GM21526 (cell line): Measurements from ENCODE around the gene THSD4.

ENCODE experiments used
- ATAC-seq: cut with Tn5 transposase; IDR thresholded peaks from one replicate; pipeline ENCODE4 v1.9.1; 2021; ENCODE audit warnings: moderate library complexity; ENCODE audit not compliant: unreplicated experiment, low FRiP score

Gene THSD4

DNA sequence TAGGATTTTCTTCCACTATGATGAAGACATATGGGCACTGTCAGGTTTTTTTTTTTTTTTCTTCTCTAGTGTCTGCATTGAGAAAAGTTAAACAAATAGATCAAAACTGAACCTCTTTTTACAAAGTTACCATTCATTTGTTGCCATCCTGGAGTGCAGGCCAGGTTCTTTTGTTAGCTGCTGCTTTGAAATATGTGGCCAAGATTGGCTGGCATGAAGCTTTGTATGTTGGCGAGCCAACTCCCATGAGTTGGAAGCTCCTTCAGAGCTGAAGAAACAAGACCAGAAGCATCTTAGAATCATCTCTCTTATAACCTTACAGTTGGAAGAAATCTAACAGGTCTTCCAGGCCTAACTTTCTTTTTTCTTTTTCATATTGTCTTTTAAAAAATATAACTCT, 346.5 kb downstream of the THSD4 start:
- no peak for ATAC-seq

DNA sequence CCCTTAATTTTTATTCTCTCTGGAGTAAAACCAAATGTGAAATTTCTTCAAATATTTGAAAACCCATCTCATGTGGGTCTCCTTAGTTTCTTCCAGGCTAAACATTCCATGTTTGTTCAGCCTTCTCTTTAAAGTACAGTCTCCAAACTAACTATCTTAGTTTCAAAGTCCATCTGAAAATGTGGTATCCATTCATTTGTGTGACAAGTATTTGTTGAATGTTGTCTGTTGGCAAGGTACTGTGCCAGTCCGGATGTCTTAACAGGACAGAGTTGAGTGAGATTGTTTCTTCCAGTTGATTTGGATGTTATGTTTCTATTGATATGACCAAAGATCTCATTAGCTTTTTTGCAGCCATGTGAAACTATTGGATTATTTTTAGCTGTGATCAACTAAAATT, 347.4 kb downstream of the THSD4 start:
- ATAC-seq, result no peak

DNA sequence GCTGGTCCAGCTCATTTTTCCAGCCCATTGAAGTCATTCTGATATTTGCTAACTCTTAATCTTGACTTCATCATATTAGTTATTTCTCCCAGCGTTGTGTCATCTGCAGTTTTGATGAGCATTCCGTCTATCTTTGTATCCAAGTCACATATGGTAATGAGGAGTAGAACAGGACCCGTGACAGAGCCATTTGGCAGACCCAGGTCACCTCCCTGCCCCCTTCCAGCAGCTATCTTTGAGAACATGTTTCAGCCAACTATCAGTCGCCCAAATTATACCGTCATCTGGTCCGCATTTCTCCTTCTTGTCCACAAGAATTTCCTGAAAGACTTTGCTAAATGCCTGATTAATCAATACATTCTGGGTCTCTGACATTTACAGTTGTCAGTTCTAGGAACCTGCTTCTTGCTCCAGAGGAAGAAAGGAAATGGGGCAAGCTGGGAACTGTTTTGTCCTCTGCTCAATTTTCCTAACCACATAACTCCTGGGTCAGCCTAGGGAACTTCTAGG, 347.9 kb downstream of the THSD4 start:
- no peak for ATAC-seq

DNA sequence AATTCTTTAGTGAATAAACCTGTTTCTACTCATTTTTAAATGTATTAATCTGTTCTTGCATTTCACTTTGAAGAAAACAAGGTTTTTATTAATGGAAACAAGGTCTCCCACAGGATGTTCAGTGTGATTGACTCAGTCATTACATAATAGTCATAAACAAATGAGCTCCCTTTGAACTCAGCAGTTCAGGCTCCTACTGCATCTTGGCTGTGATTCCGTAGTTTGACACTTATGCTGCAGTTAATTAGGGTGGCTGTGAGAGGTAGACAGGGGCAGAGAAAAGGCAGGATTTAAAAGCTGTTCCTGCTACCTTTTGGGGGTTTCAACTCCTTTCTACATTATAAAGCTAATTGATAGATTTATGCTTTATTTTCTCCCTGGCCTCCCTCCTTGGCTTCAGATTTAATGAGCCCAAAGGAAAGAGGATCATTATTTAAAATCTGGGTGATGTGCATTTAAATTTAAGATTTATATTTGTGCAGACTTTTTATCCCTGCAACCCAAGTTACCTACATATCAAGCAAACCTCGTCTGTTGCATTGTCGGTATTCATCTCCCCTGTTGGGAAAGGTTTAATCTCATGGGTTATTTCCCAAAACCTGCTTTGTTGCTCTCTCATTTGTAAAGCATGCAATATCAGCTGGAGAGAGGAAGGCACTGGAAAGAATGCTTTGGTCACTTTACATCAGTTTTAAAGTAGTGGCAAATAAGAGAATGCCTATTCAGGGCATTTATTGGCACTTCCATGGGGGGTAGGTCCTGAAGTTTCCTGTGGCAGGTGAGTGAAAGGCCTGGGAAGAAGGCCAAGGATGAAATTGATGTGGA, 350.1 kb downstream of the THSD4 start:
- ATAC-seq, result no peak

DNA sequence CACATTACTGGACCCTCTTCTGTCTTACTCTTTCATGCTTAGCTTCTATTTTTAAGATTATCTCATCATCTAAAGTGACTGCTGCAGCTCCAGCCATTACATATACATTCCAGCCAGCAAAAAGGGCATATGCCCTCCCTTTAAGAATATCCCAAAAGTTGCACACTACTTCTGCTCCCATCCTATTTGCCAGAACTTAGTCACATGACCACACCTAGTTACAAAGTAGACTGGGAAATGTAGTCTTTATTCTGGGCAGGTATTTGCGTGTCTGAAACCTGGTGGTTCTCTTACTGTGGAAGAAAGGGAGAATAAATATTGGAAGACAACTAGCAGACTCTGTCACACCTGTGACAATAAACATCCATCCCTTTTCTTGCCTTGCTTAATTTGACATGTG, 353.4 kb downstream of the THSD4 start:
- no peak for ATAC-seq

DNA sequence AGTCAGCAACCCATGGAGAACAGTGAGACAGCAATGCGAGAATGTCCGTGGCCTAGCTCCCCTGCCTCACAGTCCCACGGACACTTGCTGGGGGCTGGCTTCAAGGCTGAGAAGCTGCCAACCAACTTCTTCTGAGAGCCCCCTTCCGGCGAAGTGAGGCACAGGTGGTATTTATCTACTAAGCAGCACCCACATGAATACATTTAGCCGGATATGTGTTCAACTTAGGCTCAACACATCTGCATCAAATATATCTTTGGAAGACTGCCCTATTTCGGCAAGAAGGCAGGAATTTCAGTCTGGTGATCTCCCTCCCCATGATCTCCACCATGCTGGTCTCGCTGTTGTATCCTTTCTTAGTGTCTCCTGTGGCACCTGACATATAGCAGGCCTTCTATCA, 354.1 kb downstream of the THSD4 start:
- ATAC-seq, result no peak

DNA sequence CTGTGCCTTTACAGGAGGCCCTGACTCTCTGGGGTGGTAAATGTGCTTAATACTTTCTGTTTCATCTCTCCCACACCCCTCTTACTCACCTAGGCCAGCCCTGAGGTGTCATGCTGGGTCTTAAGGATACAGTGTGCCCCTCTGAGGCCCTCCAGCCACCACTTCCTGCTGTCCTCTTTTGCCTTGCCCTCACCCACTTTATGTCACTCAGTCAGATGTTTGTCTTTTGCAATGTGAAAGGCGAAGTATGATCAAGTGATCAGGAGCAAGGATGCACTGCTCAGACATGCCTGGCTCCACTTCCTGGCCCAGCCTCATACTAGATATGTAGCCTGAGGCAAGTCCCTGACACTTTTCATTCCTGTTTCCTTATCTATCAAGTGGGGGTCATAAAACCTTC, 356.1 kb downstream of the THSD4 start:
- ATAC-seq, result no peak

DNA sequence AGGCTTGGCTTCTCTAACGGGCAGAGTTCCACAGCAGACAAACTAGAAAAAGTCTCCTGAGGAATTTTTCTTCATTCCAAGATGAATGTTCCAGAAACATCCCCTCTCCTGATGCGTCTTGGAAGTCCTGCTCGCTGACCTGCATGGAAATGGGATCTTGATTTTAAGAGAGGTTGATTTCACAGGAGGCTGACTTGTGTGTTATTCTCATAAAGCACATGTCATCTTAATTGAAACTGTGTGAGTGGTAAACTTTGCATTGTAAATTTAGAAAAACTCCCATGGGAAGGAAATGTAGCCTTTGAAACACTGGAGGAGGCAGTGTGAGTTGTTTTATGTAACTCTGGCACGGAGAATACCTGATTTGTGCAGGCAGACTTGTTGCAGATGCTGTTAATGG, 357.3 kb downstream of the THSD4 start:
- no peak for ATAC-seq

DNA sequence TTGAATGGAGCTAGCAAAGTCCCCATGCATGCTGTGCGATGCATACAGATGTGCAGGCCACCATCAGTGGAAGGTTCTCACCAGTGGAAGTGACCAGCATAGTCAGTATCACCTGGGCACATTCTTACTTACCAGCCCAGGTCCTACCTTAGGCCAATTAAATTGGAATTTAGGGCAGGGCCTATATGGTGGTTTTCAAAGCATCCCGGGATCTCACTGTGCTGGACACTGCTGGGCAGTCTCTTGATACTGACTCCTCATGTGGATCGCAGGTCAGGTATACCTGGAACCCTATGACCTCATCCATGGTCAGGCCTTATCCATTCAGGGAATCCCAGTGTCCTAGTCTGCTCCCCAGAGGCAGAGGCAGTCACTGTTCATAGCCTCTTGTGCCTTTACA, 358.5 kb downstream of the THSD4 start:
- no peak for ATAC-seq

DNA sequence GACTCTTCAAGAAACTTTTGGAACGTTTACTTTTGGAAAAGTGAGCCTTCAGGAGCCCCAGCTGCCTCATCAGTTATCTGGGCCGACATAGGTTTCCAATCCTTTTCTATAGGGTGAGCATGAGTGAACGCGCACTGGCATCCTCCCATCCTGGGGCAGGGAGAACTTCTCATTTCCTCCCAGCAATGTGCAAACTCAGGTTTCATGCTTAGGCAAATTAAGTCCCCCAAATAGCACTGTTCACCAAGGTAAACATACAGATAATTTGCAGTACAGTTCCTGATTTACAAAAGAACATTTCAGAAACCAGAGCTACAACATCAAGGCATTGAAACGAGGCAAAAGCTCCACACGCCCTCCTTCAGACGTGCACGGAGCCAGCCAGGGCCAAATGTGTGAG, 361.6 kb downstream of the THSD4 start:
- ATAC-seq, result no peak

DNA sequence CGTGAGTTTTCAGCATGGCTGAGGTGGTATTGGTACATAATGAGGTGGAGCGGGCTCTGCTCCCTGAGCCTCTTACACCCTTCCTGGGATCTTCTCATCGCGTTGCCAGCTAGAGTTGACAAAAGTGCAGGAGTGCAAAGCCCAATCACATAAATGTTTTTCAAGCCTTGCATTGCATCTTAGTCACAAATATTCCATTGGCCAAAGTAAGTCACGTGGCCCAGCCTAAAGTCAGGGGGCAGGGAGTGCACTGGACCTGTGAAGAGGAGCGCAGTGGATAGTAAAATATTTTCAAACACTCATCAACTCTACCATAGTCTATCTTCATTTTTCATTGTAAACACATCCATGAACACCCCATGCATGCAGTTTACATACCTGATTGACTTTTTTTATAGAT, 365.3 kb downstream of the THSD4 start:
- ATAC-seq, result no peak

DNA sequence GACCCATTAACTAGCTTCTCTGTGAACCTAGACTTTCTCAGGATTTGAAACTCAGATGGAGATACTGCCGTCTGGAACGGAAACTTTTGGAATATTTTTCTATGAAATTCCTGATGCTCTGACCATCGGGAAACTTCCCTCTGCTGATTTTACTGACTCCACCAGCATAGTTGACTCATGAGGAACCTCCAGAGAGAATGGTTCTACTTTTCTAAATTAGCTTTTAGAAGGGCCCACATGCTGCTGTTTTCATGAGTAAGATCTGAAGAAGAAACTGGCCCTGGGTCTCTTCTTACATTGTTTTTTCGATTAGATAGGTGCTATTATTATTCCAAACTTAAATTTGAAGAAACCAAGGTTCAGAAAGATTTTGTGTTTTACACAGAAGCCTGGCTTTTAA, 368.8 kb downstream of the THSD4 start:
- no peak for ATAC-seq

DNA sequence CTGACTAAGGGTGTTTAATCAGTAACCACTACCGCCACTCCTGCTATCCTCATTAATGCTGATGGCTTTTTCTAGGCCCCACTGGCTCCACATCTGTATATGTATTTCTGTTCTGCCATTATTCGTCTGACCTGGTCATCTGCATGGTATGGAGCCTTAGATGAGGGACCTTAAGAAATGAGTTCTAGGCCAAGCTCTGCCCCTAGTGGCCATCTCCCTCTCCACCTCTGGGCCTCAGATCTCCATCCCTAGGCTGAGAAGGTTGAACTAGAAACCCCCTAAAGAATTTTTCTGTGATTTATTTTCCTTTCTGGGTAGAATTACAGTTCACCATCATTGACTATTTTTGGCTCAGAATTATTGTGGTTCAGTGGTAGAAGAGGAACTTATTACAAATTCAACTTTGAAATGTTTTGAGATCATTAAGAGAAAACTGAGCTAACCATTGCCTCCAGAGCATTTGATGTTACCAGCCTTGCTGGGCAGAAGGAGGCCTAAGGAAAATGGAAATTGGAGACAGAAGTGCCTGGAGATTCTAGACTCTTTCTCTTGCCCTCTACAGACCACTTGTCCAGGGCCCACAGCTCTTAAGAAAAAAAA, 369.9 kb downstream of the THSD4 start:
- no peak for ATAC-seq

DNA sequence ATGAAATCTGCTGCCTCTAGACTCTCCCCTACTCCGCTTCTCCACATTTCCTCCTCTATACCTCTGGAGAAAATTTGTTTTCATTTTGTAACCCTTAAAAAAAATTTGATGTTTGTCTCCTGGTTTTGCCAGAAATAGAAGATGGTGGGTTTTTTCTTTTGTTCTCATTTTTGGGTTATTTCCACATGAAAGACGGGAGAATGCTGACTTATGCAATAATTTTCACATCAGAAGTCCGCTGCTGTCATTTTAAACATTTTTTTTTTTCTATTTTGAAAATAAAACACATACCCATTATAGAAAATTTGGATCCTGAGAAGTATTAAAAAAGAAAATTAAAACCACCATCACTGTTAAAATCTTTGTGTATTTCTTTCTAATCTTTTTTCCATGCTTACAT, 374.3 kb downstream of the THSD4 start:
- ATAC-seq, result no peak

DNA sequence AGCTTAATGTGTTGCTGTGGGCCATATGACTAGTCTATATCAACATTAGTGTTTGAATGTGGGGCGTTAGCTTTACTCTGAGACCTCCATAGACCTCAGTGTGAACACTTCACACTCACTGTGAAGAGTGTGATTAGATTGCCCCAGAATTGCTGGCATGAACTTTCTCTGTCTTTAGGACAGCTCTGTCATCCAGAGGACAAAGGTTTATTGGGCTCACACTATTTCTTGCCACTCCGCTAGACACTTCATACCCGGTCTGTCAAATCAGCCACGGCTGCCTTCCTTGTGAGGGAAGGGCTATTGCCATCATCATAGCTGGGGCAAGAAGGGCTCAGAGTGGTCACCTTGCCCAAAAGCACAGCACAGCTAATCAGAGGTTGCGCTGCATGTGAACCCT, 378.3 kb downstream of the THSD4 start:
- ATAC-seq, result no peak

DNA sequence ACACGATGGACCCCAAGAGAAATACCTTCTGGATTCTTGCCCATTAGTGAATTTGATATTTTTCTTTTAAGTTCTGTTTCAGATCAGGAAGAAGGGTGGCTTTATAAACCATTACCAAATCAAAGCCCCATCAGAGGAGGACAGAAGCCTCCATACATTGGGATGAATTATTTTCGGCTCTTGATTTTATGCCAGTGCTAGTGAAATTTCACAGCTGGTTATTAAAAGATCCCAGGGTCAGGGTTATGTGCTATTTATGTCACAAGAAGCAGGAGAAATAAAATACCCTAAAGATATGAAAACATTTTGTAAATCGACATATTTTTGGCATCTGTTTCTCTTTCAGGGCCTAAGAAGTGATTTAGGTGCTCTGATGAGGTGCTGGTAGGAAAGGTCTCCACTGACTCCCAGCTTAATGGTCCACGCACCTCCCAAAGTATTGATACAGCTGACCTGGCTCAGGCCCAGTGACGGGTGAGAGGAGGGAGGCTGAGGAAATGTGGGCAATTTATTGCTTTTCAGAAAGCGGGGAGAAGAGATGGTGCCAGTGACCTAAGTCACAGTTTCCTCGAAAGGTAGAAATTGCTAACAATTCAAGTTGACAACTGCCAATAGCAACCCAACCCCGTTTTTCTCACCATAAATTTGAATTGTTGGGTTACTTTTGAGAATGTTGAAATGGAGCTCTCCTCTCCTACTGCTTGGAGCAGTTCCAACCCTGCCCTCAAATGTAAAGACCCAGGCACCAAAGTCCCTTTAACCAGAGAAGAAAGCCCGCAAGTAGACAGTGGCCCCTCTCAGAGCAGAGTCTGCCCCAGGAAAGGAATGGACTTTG, 379.5 kb downstream of the THSD4 start:
- ATAC-seq, result no peak

DNA sequence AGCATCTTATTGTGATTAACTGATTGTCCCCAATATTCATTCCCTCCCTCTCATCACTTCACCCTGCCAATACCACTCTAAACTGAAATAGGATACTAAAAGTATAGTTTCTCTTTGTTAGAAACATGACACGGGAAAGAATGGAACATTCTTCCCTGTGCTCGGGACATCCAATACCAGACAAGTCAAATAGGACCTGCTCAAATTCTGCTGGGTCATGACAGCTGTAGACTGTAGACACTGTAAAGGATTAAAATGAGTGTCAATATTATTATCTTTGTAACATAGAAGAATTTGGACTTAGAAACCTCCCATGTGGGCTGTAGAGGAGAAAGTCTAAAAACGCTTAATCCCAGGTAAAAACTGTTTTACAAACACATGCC, 380.1 kb downstream of the THSD4 start:
- ATAC-seq, result no peak

DNA sequence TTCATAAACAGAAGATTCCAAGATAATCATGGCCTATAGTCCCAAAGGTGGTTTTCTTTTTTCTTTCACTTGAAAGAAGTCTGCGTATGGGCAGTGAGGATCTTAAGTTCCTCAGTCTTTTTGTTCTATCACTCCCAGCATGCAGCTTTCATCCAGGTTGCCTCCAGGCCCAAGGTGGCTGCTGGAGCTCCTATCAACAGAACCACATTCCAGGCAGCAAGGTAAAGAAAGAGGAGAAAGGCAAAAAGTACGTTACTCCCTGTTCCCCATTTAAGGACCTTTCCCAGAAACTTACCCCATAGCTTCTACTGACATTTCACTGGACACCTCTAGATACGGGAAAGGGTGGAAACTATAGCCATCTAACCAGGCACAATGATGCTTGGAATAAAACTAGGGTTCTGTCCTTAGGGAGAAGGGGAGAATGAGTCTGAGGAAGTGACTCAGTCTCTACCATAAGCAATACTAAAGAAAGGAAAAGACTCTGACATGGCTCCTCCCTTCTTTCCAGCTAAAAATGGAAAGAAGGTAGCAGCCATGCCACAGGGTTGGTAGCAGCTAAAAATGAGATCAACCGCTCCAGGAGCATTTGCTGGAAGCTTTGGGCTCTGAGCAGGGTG, 381.2 kb downstream of the THSD4 start:
- ATAC-seq, result no peak

DNA sequence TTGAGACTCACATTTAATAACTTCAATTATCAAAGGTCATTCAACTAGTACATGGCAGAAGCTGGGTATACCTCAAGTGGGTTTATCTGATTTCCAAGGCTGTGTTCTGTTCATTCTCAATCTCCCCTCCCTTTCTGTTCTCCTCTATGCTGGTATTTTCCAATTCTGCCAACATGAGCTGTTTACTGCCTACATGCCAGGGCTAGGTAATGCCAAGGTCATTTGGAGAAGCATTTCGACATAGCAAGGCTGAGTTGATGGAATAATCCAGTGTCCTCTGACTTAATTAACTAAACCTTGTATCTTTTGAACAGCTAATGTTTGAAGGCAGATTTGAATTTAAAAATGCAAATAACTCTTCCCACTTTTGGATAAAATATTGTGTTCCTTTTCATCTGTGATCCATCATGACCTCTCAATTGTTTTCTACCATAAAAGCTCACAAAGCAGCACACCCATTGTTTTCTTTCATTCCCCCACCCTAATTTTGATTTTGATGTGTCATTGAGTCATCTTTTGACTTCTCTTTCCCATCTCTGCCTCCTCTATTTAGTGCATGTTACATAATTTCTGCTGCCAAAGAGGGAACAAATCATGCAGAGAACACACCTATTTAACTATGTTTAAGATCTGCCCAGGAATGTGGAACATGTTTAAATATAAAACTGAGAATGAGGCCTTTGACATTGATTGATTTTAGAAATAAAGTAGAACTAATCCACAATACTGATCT, 386.2 kb downstream of the THSD4 start:
- ATAC-seq, result no peak

DNA sequence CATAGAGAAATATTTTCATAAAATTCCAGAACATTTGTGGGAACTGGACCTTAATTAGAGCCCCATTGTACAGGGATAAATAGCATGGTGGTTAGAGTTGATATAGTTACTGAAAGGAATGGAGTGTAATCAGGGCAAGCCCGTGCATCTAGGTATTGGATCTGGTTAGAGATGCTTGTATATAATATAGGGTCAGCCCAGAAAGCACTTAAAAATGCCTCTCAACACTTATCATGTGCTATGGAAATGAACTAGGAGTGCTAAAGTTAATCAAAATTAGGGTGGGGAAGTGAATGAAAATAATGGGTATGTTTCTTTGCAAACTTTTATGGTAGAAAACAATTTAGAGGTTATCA, 386.8 kb downstream of the THSD4 start:
- no peak for ATAC-seq
